ENCODE measurements around the gene DYDC1. TPM values are rescaled to one million over a fixed set of nuclear protein-coding genes. Genes with fewer than 3 reads are reported as not detected.
"Not testable (repeated sequence)": the region's sequence is repeated elsewhere in the genome, so short reads cannot be mapped to it uniquely, and the experiment has no call there.

The DYDC1 gene
- polyA plus RNA-seq, 3 donors: not detected

- no peaks in the 10 kb centered on the region for H3K4me1 ChIP-seq (ENCODE audit: control insufficient read depth in 1 of 2, insufficient read depth in 2 of 2, low read length in 2 of 2)
- Mint-ChIP-seq H3K36me3 (no peaks in the 10 kb centered on the region), H3K9me3 (peaks cover 0 to 9% (median 5%) of the 10 kb centered on the region in 7 donors), H3K27me3 (ENCODE audit: low read depth in 3 of 3) (peaks cover 2 to 7% (median 3%) of the 10 kb centered on the region in 3 donors), H3K27ac (no peak overlapping the region), H3K4me3 (no peak overlapping the region), H3K4me1 (peaks cover 20% of the 10 kb centered on the region)
- DNase-seq: no peak
- H3K4me2 ChIP-seq (replicated peaks; ENCODE audit: extremely low read depth, low read length, poor library complexity, severe bottlenecking): no peak overlapping the region
- no peaks in the 10 kb centered on the region for H3K36me3 ChIP-seq (replicated peaks in 1 of 2; ENCODE audit: control insufficient read depth in 1 of 2, insufficient read depth in 2 of 2, low read length in 2 of 2)
- intact Hi-C loops (cut with micrococcal nuclease): no loop called here
- H3K4me3 ChIP-seq (replicated peaks in 1 of 3; ENCODE audit: low read depth in 2 of 3, low read length in 3 of 3): no peak overlapping the region
- H2AFZ ChIP-seq (ENCODE audit: insufficient read depth, low read depth, low read length, poor library complexity, severe bottlenecking): no peak overlapping the region
- no peaks in the 10 kb centered on the region for H4K20me1 ChIP-seq (ENCODE audit: insufficient read depth, low read length)
- H3K9ac ChIP-seq (ENCODE audit: insufficient read depth, low read length, poor library complexity, severe bottlenecking): no peak overlapping the region
- H3K79me2 ChIP-seq (ENCODE audit: insufficient read depth, low read length): no peaks in the 10 kb centered on the region
- no CpG with 5 or more reads among the region's 5 CpGs for WGBS (ENCODE audit: insufficient coverage)
- no peaks in the 10 kb centered on the region for H3K9me3 ChIP-seq (replicated peaks in 1 of 2; ENCODE audit: control insufficient read depth in 1 of 2, insufficient read depth in 1 of 2, low read length in 2 of 2)
- no peaks in the 10 kb centered on the region for H3K27me3 ChIP-seq (ENCODE audit: control insufficient read depth in 2 of 2, insufficient read depth in 2 of 2, low read length in 2 of 2)
- TF ChIP-seq CTCF (IDR thresholded peaks at IDR 0.05): no peak
- no peak overlapping the region for H3K27ac ChIP-seq (ENCODE audit: low read depth in 1 of 2, low read length in 2 of 2)
Measured at GRCh38 chr10:80313523-80313922, 43.0 kb downstream of the DYDC1 start.

- H3K36me3 ChIP-seq (replicated peaks in 1 of 2; ENCODE audit: control insufficient read depth in 1 of 2, insufficient read depth in 2 of 2, low read length in 2 of 2); H3K4me2 ChIP-seq (replicated peaks; ENCODE audit: extremely low read depth, low read length, poor library complexity, severe bottlenecking); H2AFZ ChIP-seq (ENCODE audit: insufficient read depth, low read depth, low read length, poor library complexity, severe bottlenecking); intact Hi-C loops (cut with micrococcal nuclease); H3K79me2 ChIP-seq (ENCODE audit: insufficient read depth, low read length); H3K27me3 Mint-ChIP-seq (ENCODE audit: low read depth in 3 of 3); H4K20me1 ChIP-seq (ENCODE audit: insufficient read depth, low read length); H3K4me3 ChIP-seq (replicated peaks in 1 of 3; ENCODE audit: low read depth in 2 of 3, low read length in 3 of 3); H3K4me1 ChIP-seq (ENCODE audit: control insufficient read depth in 1 of 2, insufficient read depth in 2 of 2, low read length in 2 of 2); H3K4me1 Mint-ChIP-seq; H3K36me3 Mint-ChIP-seq; DNase-seq; H3K27ac ChIP-seq (ENCODE audit: low read depth in 1 of 2, low read length in 2 of 2); H3K27me3 ChIP-seq (ENCODE audit: control insufficient read depth in 2 of 2, insufficient read depth in 2 of 2, low read length in 2 of 2); H3K9ac ChIP-seq (ENCODE audit: insufficient read depth, low read length, poor library complexity, severe bottlenecking); H3K27ac Mint-ChIP-seq; H3K4me3 Mint-ChIP-seq: not testable (repeated sequence)
- H3K9me3 Mint-ChIP-seq: peaks cover 17 to 44% (median 28%) of the 10 kb centered on the region in 7 donors
- peaks cover 0 to 12% of the 10 kb centered on the region in 2 donors for H3K9me3 ChIP-seq (replicated peaks in 1 of 2; ENCODE audit: control insufficient read depth in 1 of 2, insufficient read depth in 1 of 2, low read length in 2 of 2)
- no CpG with 5 or more reads among the region's 3 CpGs for WGBS (ENCODE audit: insufficient coverage)
Measured at GRCh38 chr10:80305989-80306388, 50.6 kb downstream of the DYDC1 start.
